NCI-H1930 (cell line): ENCODE measurements around the gene IGHMBP2.
"Not testable (repeated sequence)": the region's sequence is repeated elsewhere in the genome, so short reads cannot be mapped to it uniquely, and the experiment has no call there.

Experiments used
- DNase-seq, 2 experiments: peaks; one replicate each; lab custom pipeline; 2025; lab: John Stamatoyannopoulos, UW

Gene IGHMBP2

GRCh38 chr11:68903288-68904247, at the start of gene IGHMBP2, which contains the start of gene MRPL21:
IGHMBP2 (plus strand) TSS chr11:68903891; CDS start chr11:68903953, 62 bp downstream.
MRPL21 (minus strand) TSS chr11:68903832; CDS start chr11:68903810, 22 bp downstream.
- peak; percentile 38 to 75 for DNase-seq

- no peak for DNase-seq
Observed at GRCh38 chr11:68854273-68854958, 49.3 kb upstream of the IGHMBP2 start.

DNA sequence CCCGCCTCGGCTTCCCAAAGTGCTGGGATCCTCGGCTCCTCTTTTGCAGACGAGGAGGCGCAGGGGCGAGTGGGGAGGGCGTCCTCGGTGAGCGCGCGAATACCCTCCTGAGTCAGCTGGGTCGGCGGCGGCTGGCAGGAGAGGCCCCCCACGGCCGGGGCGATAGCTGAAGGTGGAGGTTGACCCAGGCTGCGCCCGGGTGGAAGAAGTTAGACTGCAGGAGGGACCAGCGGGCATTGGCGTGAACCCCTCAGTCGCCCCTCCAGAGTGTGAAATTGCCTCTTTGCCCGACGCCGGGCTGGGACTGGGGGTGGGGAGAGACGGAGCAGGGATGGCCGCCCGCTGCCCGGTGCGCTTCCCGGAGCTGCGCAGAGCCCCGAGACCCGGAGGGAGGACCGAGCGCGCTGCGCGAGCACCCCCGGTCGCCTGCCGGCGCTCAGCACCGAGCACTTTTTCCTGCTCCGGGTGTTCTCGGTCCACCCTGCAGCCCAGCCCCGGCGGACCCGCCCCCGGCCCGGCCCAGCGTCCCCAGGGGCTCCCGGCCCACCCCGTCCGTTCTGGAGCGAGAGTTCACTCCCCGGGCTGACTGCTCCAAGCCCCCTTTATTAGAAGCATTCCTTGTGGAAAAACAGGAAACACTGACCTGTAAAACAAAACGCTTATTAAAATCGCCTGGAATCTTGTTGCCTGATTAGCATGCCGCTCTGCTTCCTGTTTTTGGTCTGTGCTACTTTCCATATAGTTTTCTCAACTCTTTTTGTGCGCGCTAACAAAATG, 48.3 kb upstream of the IGHMBP2 start:
- no peak for DNase-seq

DNA sequence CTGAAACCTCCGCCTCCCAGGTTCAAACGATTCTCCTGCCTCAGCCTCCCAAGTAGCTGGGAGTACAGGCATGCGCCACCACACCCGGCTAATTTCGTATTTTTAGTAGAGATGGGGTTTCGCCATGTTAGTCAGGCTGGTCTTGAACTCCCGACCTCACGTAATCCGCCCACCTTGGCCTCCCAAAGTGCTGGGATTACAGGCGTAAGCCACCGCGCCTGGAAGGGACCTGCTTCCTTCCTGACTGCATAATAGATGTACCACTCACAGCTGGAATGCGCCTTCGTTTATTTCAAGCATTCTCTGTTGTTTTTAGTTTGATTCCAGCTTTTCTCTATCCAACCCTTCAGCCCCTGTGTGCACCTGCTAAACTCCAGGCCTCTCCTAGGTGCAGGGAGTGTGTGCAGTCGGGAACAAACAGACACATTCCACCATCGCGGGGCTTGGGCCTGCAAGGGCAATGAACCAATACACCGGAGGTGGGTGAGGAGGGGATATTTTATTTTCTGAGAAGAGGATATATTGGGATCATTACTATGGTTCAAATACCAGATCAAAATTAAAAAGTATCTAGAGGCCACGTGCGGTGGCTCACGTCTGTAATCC, 47.2 kb upstream of the IGHMBP2 start:
- not testable (repeated sequence) for DNase-seq

DNA sequence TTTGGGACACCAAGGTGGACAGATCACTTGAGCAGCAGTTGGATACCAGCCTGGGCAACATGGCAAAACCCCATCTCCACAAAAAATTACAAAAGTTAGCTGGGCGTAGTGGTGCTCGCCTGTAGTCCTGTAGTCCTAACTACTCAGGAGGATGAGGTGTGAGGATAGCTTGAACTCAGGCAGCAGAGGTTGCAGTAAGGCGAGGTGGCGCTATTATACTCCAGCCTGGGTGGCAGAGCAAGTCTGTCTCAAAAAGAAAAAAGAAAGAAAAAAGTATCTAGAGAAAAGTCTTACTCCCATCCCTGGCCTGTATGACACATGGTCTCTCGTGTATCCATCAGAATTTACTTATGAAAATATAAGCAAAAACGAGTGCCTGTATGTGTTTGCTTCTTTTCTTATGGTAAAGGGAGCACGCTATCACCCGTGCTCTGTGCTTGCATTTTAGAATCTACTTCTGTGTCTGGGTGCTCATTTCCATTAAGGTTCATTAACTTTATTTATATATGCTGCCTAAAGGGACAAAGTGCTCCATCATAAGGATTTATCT, 46.6 kb upstream of the IGHMBP2 start:
- DNase-seq: no peak

DNA sequence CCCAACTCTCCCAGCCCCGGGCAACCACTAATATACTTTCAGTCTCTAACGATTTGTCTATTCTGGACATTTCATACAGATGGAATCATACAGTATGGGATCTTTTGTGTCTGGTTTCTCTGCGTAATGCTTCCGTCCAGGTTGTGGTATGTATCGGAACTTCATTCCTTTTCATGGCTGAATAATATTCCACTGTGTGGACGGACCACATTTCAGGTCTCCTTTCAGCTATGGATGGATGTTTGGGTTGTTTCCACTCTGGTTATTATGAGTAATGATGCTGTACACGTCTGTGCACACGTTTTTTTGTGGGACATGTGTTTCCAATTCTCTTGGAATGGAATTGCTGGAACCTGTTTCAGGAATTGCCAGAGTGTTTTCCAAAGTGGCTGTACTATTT, 44.6 kb upstream of the IGHMBP2 start:
- DNase-seq: no peak

- no peak for DNase-seq
Observed at GRCh38 chr11:68862421-68862820, 41.3 kb upstream of the IGHMBP2 start.

DNA sequence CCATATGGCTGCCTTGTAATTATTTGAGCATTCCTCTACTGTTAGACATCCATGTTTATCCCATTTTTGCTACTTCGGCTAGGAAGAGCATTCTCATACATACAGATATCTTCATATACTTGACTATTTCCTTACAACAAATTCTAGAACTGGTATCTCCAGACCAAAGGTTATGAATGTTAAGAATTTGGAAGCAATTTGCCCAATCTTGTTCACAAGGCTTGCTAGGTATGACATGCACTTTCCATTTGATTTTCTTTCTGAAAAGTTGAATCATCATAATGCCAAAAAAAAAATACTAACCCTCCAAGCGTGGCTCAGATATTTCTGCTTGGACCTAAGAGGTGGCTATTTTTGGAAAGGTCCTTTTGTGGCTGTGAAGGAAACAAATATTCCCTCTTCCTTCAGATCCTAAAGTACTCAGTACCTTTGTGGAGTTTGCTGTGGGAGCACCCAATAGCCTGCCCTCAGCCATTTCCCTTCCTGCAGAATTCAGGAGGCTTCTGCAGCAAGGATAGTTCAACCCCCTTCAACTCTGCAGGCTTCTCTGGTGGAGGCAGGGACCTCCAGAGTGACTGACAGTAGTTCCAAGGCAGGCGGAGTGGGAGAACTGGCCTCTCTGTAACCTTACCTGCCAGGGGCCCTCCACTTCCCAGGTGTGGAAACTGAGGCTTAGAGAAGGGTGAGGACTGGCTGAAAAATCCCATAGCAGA, 40.0 kb upstream of the IGHMBP2 start:
- DNase-seq: no peak

GRCh38 chr11:68865241-68865640, 38.5 kb upstream of the IGHMBP2 start:
- no peak for DNase-seq

DNA sequence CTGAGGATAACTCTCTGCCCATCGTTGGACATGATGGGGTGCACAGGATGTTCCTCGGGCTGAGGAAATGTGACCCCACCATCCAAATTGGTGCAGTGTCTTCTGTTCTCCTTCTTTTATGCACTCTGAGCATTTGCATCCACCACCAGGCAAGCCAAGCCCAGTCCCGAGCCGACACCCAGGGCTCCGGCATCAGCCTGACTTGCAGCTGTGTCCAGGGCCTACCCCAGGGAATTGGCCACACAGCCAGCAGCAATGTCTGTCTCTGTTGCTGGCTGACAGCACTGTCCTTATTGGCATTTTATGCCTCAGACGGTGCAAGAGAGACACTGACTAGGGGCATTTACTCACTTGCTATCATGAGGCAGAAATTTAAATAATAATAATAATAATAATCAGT, 36.6 kb upstream of the IGHMBP2 start:
- DNase-seq: no peak

DNA sequence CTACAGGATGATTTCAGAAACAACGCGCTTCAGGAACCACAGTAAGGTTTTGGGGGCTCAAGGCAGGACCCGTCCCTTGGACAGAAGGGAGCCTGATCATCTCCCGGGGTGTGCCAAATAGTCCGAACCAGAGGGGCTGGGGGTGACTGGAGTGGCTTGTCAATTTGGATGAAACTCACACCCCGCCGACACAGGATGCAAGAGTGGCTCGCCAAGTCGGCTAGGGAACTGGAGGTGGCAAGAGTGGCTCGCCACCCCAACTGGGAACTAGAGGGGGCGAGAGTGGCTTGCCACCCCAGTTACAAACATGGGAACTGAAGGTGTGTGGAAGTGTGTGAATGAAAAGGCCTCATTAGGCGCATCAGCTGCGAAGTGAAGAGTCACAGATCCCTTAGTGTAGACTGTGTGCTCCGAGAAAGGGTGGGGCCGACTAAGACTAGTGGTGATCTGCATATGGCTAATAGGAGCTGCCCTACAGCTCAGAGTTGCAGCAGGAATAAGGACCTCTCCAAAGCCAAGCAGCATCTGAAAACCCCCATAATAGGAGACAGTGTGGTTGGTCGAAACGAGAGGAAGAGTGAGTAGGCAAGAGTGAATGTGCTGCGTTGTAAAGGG, 35.4 kb upstream of the IGHMBP2 start:
- no peak for DNase-seq

DNA sequence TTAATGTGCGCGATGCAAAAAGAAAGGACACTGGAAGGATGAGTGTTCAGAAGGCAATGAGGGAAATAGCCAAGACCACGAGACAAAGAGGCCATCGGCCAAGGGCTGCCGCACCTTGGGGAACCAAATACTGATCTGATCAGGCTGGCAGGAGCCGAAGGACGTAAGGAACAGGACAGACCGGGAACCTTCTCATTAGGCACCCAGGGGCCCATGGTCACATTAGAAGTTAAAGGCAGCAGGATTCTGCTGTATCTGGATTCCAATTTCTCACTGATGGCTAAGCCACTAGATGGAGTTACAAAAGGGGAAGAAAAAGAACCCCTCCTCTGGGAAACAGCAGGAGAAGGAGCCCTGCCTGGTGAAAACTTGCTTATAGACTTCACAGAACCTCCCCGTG, 33.2 kb upstream of the IGHMBP2 start:
- no peak for DNase-seq

DNA sequence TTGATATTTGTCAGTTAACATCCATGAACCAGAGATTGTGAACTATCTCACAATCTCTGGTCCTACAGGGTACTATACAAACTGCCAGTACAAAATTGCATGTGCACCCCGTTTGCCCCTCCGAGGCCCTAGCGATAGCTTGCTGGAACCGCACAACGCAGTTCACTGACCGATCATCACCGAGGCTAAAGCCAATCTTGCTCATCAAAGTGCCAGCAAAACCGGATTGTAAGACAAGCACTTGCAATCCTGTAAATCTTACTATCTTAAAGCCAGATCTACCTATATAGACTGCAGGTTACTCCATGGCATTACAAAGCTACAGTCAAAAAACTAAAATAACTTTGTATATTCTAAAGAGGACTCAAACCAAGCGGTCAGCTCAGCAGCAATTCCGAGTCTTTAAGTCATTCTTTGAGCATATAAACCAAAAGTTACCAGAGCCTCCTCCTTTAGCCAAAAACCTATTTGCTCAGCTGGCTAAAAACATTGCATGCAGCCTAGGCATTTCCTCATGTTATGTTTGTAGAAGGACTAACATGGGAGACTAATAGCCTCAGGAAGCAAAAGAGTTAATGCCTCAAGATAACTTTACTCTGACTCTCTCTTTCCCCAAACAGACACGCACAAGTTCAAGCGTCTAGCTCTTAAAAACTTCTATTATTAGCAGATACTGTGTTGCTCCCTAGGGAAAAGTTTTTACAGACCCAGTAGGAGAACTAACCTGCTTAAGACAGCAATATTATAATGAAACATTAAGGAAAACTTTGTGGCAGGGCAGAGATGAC, 31.3 kb upstream of the IGHMBP2 start:
- DNase-seq: no peak

DNA sequence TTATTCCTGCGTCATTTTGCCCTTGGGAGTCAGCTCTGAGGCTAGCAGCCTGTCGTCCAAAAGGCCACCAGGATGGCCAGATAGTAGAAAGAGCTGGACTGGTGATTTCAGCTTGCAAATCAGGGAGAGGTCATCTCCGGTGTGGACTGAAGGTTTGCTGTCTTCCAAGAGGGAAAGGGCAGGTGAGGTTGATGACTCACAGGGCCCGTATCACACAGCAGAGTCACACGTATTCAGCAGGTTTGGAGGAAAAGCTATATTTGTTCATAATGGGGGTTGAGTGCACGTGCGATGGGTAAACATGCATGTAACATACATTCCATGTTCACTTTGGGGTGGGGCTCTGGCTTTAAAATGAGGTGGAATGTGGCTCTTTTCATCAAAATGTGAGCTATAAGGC, 25.7 kb upstream of the IGHMBP2 start:
- DNase-seq: no peak

DNA sequence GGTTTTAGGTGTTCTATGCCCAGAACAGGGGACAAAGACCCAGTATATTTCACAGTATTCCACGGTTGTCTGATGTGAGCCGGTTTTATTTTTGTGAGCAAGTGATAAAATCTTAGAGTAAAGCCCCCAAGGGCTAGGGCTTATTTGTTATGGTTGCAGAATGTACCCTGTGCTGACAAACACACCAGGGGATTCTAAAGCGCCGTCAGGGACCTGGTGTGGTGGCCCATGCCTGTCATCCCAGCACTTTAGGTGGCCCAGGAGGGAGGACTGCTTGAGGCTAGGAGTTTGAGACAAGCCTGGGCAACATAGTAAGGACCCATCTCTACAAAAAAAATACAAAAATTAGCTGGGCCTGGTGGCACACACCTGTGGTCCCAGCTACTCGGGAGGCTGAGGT, 22.8 kb upstream of the IGHMBP2 start:
- no peak for DNase-seq

- no peak for DNase-seq
Observed at GRCh38 chr11:68881320-68881719, 22.4 kb upstream of the IGHMBP2 start.

DNA sequence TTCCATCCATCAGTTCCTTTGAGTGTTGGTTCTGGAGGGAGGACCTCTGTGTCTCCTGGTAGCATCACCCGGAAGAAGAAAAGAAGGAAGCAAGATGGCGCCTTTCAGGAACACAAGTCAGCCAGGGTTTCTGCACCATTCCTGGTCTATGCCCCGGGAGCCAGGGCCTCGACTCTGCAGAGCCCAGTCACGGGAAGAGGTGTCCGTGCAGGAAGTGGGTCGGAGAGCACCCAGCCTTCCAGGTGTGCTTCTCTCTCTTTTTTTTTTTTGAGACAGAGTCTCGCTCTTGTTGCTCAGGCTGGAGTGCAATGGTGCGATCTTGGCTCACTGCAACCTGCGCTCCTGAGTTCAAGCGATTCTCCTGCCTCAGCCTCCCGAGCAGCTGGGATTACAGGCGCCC, 21.3 kb upstream of the IGHMBP2 start:
- DNase-seq: no peak

DNA sequence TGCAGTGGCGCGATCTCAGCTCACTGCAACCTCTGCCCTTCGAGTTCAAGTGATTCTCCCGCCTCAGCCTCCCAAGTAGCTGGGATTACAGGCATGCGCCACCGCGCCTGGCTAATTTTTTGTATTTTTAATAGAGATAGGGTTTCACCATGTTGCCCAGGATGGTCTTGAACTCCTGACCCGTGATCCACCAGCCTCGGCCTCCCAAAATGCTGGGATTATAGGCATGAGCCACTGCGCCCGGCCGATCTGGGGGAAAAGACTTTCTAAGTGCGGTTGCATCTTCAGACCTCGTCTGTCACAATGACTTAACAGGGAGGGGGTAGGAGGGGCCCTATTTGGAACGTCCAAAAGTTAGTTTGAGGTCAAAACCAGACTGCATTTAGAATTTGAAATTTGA, 18.9 kb upstream of the IGHMBP2 start:
- not testable (repeated sequence) for DNase-seq

GRCh38 chr11:68889948-68890446, 13.7 kb upstream of the IGHMBP2 start:
- DNase-seq: no peak
